ENCODE results near the gene CBLIF.
"Not testable (repeated sequence)": the region's sequence is repeated elsewhere in the genome, so short reads cannot be mapped to it uniquely, and the experiment has no call there.

The CBLIF gene

DNA sequence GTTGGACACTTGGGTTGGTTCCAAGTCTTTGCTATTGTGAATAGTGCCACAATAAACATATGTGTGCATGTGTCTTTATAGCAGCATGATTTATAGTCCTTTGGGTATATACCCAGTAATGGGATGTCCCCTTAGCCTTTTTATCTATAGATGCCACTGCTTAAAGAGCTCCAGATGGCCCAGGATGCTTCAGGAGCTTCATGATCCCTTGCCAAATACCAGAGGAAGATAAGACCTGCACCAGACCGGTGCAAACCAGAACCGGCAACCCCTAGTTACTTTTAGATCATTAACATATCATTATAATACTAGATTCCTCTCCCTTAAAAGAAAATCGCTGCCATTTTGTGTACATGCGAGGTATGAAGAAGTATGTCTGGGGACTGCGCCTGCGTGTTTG, 3.1 kb upstream of the CBLIF start:
- not testable (repeated sequence) for H3K27ac ChIP-seq (ENCODE audit: low read length); H3K36me3 ChIP-seq (ENCODE audit: control insufficient read depth in 2 of 2, insufficient read depth in 2 of 2, low read length in 2 of 2); H3K27me3 ChIP-seq (ENCODE audit: control insufficient read depth in 1 of 2, insufficient read depth in 2 of 2, low read length in 2 of 2); H3K9me3 ChIP-seq (ENCODE audit: control insufficient read depth in 2 of 2, low read length in 2 of 2); H3K4me3 ChIP-seq (ENCODE audit: low read length in 2 of 2); H3K9ac ChIP-seq (ENCODE audit: low read length in 2 of 2); H3K4me1 ChIP-seq (ENCODE audit: control insufficient read depth, insufficient read depth, low read length)

DNA sequence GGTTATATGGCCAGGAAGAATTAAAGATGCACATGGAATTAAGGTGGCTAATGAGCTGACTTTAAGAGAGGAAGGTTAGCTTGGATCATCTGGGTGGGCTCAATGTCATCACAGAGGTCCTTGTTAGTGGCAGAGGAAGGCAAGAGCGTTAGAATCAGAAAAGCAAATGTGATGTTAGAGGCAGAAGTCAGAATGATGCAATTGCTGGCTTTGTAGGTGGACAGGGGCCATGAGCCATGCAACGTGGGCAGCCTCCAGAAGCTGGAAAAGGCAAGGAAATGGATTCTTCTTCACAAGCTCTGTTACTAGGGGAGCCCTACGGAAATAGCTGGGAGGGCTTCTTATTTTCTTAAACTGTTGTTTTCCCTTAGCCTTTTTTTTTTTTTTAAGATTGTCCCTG, 2.3 kb upstream of the CBLIF start:
- no peaks in the 10 kb centered on the region for H3K4me1 ChIP-seq (ENCODE audit: control insufficient read depth, insufficient read depth, low read length)
- no peaks in the 10 kb centered on the region for H3K27me3 ChIP-seq (ENCODE audit: control insufficient read depth in 1 of 2, insufficient read depth in 2 of 2, low read length in 2 of 2)
- H3K9me3 ChIP-seq (ENCODE audit: control insufficient read depth in 2 of 2, low read length in 2 of 2): no peaks in the 10 kb centered on the region
- H3K4me3 ChIP-seq (ENCODE audit: low read length in 2 of 2): no peak overlapping the region
- H3K9ac ChIP-seq (ENCODE audit: low read length in 2 of 2): no peak overlapping the region
- H3K27ac ChIP-seq (ENCODE audit: low read length): no peak overlapping the region
- no peaks in the 10 kb centered on the region for H3K36me3 ChIP-seq (ENCODE audit: control insufficient read depth in 2 of 2, insufficient read depth in 2 of 2, low read length in 2 of 2)

GRCh38 chr11:59846556-59846955, 1.3 kb upstream of the CBLIF start:
- Histone ChIP-seq H3K27me3 (ENCODE audit: control insufficient read depth in 1 of 2, insufficient read depth in 2 of 2, low read length in 2 of 2) (no peaks in the 10 kb centered on the region), H3K36me3 (ENCODE audit: control insufficient read depth in 2 of 2, insufficient read depth in 2 of 2, low read length in 2 of 2) (no peaks in the 10 kb centered on the region), H3K4me3 (ENCODE audit: low read length in 2 of 2) (no peak overlapping the region), H3K9me3 (ENCODE audit: control insufficient read depth in 2 of 2, low read length in 2 of 2) (no peaks in the 10 kb centered on the region), H3K4me1 (ENCODE audit: control insufficient read depth, insufficient read depth, low read length) (no peaks in the 10 kb centered on the region), H3K9ac (ENCODE audit: low read length in 2 of 2) (no peak overlapping the region), H3K27ac (ENCODE audit: low read length) (no peak overlapping the region)

DNA sequence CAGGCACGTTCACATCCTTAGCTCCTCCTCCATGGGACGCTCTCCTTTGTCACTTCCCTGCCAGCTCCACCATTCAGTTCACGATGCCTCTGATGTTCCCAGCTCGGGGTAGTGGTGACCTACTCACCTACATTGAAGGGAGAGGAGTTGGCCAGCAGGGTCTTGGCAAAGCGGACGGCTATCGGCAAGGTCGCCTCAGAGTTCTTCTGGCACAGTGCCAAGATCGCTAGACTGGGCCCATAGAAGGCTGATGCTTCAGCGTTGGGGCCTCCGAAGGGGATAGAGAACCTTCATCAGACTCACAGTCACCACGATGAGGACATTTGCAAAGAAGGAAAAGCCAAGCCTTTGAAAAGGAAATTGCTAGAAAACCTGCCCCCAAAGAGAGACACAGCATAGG, 3.0 kb downstream of the CBLIF start:
- Histone ChIP-seq H3K9me3 (ENCODE audit: control insufficient read depth in 2 of 2, low read length in 2 of 2) (no peaks in the 10 kb centered on the region), H3K4me3 (ENCODE audit: low read length in 2 of 2) (no peak overlapping the region), H3K27ac (ENCODE audit: low read length) (no peak overlapping the region)

GRCh38 chr11:59841514-59841913, 3.8 kb downstream of the CBLIF start:
- Histone ChIP-seq H3K4me3 (ENCODE audit: low read length in 2 of 2) (no peak overlapping the region), H3K4me1 (ENCODE audit: control insufficient read depth, insufficient read depth, low read length) (no peaks in the 10 kb centered on the region), H3K27me3 (ENCODE audit: control insufficient read depth in 1 of 2, insufficient read depth in 2 of 2, low read length in 2 of 2) (no peaks in the 10 kb centered on the region), H3K9ac (ENCODE audit: low read length in 2 of 2) (no peak overlapping the region), H3K9me3 (ENCODE audit: control insufficient read depth in 2 of 2, low read length in 2 of 2) (no peaks in the 10 kb centered on the region), H3K36me3 (ENCODE audit: control insufficient read depth in 2 of 2, insufficient read depth in 2 of 2, low read length in 2 of 2) (no peaks in the 10 kb centered on the region), H3K27ac (ENCODE audit: low read length) (no peak overlapping the region)

More for the DNA sequence above, 3.0 kb downstream of the CBLIF start:
- Histone ChIP-seq H3K27me3 (ENCODE audit: control insufficient read depth in 1 of 2, insufficient read depth in 2 of 2, low read length in 2 of 2) (no peaks in the 10 kb centered on the region), H3K4me1 (ENCODE audit: control insufficient read depth, insufficient read depth, low read length) (no peaks in the 10 kb centered on the region), H3K36me3 (ENCODE audit: control insufficient read depth in 2 of 2, insufficient read depth in 2 of 2, low read length in 2 of 2) (no peaks in the 10 kb centered on the region), H3K9ac (ENCODE audit: low read length in 2 of 2) (no peak overlapping the region)

DNA sequence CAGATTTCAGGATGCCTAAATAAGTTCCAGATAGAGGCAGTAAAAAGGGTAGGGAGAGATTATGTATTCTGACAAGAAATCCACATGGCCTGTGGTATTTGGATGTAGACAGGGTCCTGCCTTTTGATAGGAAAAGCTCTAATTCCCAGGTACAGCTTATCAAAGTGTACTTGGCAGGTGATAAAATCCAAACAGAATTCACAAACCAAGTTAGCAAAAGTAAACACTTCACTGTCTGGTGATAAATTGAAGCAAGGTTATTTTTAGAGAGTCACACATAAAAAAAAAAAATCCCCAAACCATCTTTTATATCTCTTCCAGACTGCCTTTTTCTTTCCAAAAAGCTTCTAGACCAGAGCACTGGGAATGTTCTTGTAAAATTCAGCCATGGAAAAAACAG, 5.7 kb downstream of the CBLIF start:
- no peaks in the 10 kb centered on the region for H3K27me3 ChIP-seq (ENCODE audit: control insufficient read depth in 1 of 2, insufficient read depth in 2 of 2, low read length in 2 of 2)
- H3K36me3 ChIP-seq (ENCODE audit: control insufficient read depth in 2 of 2, insufficient read depth in 2 of 2, low read length in 2 of 2): no peaks in the 10 kb centered on the region
- no peak overlapping the region for H3K9ac ChIP-seq (ENCODE audit: low read length in 2 of 2)
- no peak overlapping the region for H3K27ac ChIP-seq (ENCODE audit: low read length)
- H3K4me1 ChIP-seq (ENCODE audit: control insufficient read depth, insufficient read depth, low read length): no peaks in the 10 kb centered on the region
- no peak overlapping the region for H3K4me3 ChIP-seq (ENCODE audit: low read length in 2 of 2)
- H3K9me3 ChIP-seq (ENCODE audit: control insufficient read depth in 2 of 2, low read length in 2 of 2): no peaks in the 10 kb centered on the region

DNA sequence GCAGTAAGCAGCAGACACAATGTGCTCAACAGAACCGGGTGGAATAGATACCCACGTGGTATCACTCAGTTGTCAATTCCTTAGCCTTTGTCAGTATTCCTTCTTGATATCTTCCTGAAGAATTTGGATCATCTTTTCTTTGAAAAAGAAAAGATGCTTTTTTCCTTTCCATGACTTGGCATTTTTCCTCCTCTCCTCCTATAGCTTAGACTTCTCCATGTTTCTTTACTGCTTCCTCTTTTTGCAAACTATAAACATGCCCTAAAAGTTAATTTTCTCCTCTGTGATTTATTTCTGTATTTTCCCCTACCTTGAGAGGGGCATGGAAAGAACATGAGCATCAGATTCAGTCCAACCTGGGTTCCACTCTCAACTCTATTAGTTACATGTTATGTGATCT, 11.7 kb downstream of the CBLIF start:
- no peaks in the 10 kb centered on the region for H3K4me1 ChIP-seq (ENCODE audit: control insufficient read depth, insufficient read depth, low read length)
- no peak overlapping the region for H3K4me3 ChIP-seq (ENCODE audit: low read length in 2 of 2)

DNA sequence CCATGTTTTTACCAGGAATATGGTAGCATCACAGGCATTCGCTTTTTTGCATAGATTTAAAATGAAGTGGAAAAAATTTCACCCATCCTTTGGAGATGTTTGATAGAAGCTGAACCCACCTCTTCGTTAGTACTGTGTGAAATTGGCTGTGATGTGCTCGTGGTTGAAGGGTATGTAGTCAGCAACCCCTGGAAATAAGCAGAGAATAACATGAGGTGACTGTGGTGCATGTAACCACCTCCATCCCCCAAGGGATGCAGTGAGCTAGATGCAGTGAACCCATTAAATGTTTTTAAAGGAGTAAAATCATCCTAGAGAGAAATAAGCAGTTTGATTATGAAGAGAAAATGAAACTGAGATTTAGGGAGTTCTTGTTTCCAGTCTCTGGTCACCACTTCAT, 15.9 kb downstream of the CBLIF start:
- Histone ChIP-seq H3K4me1 (ENCODE audit: control insufficient read depth, insufficient read depth, low read length) (no peaks in the 10 kb centered on the region), H3K27ac (ENCODE audit: low read length) (no peak overlapping the region), H3K27me3 (ENCODE audit: control insufficient read depth in 1 of 2, insufficient read depth in 2 of 2, low read length in 2 of 2) (no peaks in the 10 kb centered on the region)

More for the DNA sequence above, 11.7 kb downstream of the CBLIF start:
- H3K27me3 ChIP-seq (ENCODE audit: control insufficient read depth in 1 of 2, insufficient read depth in 2 of 2, low read length in 2 of 2): no peaks in the 10 kb centered on the region
- no peaks in the 10 kb centered on the region for H3K36me3 ChIP-seq (ENCODE audit: control insufficient read depth in 2 of 2, insufficient read depth in 2 of 2, low read length in 2 of 2)
- no peak overlapping the region for H3K9ac ChIP-seq (ENCODE audit: low read length in 2 of 2)
- H3K9me3 ChIP-seq (ENCODE audit: control insufficient read depth in 2 of 2, low read length in 2 of 2): no peaks in the 10 kb centered on the region
- no peak overlapping the region for H3K27ac ChIP-seq (ENCODE audit: low read length)

DNA sequence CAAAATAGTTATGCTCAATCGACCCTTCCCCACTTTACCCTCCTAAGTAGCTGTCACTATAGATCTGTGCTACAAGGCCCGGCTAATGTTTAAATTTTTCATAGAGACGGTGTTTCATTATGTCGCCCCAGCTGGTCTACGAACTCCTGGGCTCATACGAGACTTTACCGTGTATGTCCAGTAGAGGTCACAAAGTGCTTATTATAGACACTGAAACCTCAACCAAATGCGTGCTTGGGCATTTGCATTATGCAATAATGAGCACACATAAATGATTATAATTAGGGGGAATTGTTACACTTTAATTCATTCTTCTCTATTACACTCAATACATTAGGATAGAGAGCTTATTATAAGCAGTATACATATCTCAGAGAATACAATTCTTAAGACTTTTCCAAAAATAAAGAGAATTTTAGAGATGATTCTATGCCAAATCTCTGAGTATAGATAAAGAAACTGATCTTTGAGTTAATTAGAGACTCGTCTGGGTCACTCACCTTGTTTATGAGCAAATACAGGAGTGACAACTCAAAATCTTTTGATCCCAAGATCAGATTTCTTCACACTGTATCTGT, 22.2 kb downstream of the CBLIF start:
- Histone ChIP-seq H3K27me3 (ENCODE audit: control insufficient read depth in 1 of 2, insufficient read depth in 2 of 2, low read length in 2 of 2) (no peaks in the 10 kb centered on the region), H3K36me3 (ENCODE audit: control insufficient read depth in 2 of 2, insufficient read depth in 2 of 2, low read length in 2 of 2) (no peaks in the 10 kb centered on the region), H3K4me3 (ENCODE audit: low read length in 2 of 2) (no peak overlapping the region), H3K9me3 (ENCODE audit: control insufficient read depth in 2 of 2, low read length in 2 of 2) (no peaks in the 10 kb centered on the region), H3K27ac (ENCODE audit: low read length) (no peak overlapping the region), H3K9ac (ENCODE audit: low read length in 2 of 2) (no peak overlapping the region), H3K4me1 (ENCODE audit: control insufficient read depth, insufficient read depth, low read length) (no peaks in the 10 kb centered on the region)

More for the DNA sequence above, 15.9 kb downstream of the CBLIF start:
- Histone ChIP-seq H3K9ac (ENCODE audit: low read length in 2 of 2) (no peak overlapping the region), H3K9me3 (ENCODE audit: control insufficient read depth in 2 of 2, low read length in 2 of 2) (no peaks in the 10 kb centered on the region), H3K4me3 (ENCODE audit: low read length in 2 of 2) (no peak overlapping the region), H3K36me3 (ENCODE audit: control insufficient read depth in 2 of 2, insufficient read depth in 2 of 2, low read length in 2 of 2) (no peaks in the 10 kb centered on the region)

GRCh38 chr11:59818572-59818971, 26.7 kb downstream of the CBLIF start:
- Histone ChIP-seq H3K27ac (ENCODE audit: low read length) (no peak overlapping the region), H3K4me1 (ENCODE audit: control insufficient read depth, insufficient read depth, low read length) (no peaks in the 10 kb centered on the region), H3K9ac (ENCODE audit: low read length in 2 of 2) (no peak overlapping the region), H3K27me3 (ENCODE audit: control insufficient read depth in 1 of 2, insufficient read depth in 2 of 2, low read length in 2 of 2) (no peaks in the 10 kb centered on the region), H3K4me3 (ENCODE audit: low read length in 2 of 2) (no peak overlapping the region), H3K9me3 (ENCODE audit: control insufficient read depth in 2 of 2, low read length in 2 of 2) (no peaks in the 10 kb centered on the region), H3K36me3 (ENCODE audit: control insufficient read depth in 2 of 2, insufficient read depth in 2 of 2, low read length in 2 of 2) (no peaks in the 10 kb centered on the region)

GRCh38 chr11:59816434-59816833, 28.9 kb downstream of the CBLIF start:
- not testable (repeated sequence) for H3K9me3 ChIP-seq (ENCODE audit: control insufficient read depth in 2 of 2, low read length in 2 of 2)

More at GRCh38 chr11:59816434-59816833, 28.9 kb downstream of the CBLIF start:
- not testable (repeated sequence) for H3K36me3 ChIP-seq (ENCODE audit: control insufficient read depth in 2 of 2, insufficient read depth in 2 of 2, low read length in 2 of 2); H3K9ac ChIP-seq (ENCODE audit: low read length in 2 of 2); H3K4me3 ChIP-seq (ENCODE audit: low read length in 2 of 2); H3K27me3 ChIP-seq (ENCODE audit: control insufficient read depth in 1 of 2, insufficient read depth in 2 of 2, low read length in 2 of 2); H3K4me1 ChIP-seq (ENCODE audit: control insufficient read depth, insufficient read depth, low read length); H3K27ac ChIP-seq (ENCODE audit: low read length)

Measured in stomach smooth muscle (tissue), 2 donors.